Psoas muscle (tissue), 8 donors: ENCODE data around the gene PHPT1. TPM values are rescaled to one million over a fixed set of nuclear protein-coding genes. Genes with fewer than 3 reads are reported as not detected.

Experiments used
- ATAC-seq, 4 donors: fragments of 200-7000 bp; cut with Tn5 transposase; one replicate each; pipeline ENCODE4 v1.9.1; 2020; ENCODE audit warnings: moderate library complexity in 3 of 4, mild to moderate bottlenecking in 2 of 4
- DNase-seq, 2 donors: peaks; one replicate each; pipeline ENCODE4 v3.0.0-alpha.2; 2020
- H3K27ac ChIP-seq: fragments of 200-600 bp; one replicate; pipeline ENCODE4 v1.8.0; 2022
- H3K27me3 ChIP-seq, 3 donors: fragments of 200-600 bp in 1 of 3; one replicate each; pipeline versions ENCODE4 v1.6.1 to v1.8.0; 2013 to 2022; ENCODE audit warnings: low read length in 2 of 3, mild to moderate bottlenecking in 2 of 3, moderate library complexity in 1 of 3; ENCODE audit not compliant: insufficient read depth in 3 of 3
- H3K36me3 ChIP-seq, 2 donors: fragments of 200-600 bp in 1 of 2; one replicate each; pipeline versions ENCODE4 v1.6.1 to v1.8.0; 2013 to 2022; ENCODE audit warnings: low read depth in 1 of 2, mild to moderate bottlenecking in 1 of 2, moderate library complexity in 1 of 2; ENCODE audit not compliant: insufficient read depth in 1 of 2
- H3K4me1 ChIP-seq: fragments of 200-600 bp; one replicate; pipeline ENCODE4 v1.8.0; 2022
- H3K4me3 ChIP-seq: fragments of 200-600 bp; one replicate; pipeline ENCODE4 v1.8.0; 2022; ENCODE audit warnings: mild to moderate bottlenecking
- H3K9me3 ChIP-seq: fragments of 200-600 bp; one replicate; pipeline ENCODE4 v1.8.0; 2022
- CTCF ChIP-seq: fragments of 200-600 bp; IDR thresholded peaks from one replicate; pipeline ENCODE4 v1.8.0; 2022; ENCODE audit warnings: antibody characterized with exemption
- WGBS, 3 donors: extraction: QIAGEN DNeasy Blood & Tissue Kit; methylation state at CpG; one replicate each; pipeline versions ENCODE4 v1.1.6 to v1.1.7; 2013; 5-methylcytosine and 5-hydroxymethylcytosine counted together
- intact Hi-C, 2 donors: fragments of 100-400 bp; cut with DNase I; formaldehyde crosslinking; loops; one replicate each; pipeline versions ENCODE4 v1.11.0 to v1.14.2; 2022
- polyA plus RNA-seq, 3 donors: library from polyadenylated mRNA; stranded (reverse); fragments of 200-250 nt; gene quantifications; one replicate each; pipeline ENCODE4 v1.2.3, GENCODE V29; 2013
- total RNA-seq, 4 donors: library from RNA; stranded (reverse); fragmentation: NEBNext Ultra II Directional in 2 of 4; extraction: Animal tissue kit (Norgen Biotek cat#: 25700) in 2 of 4; gene quantifications; one replicate each; pipeline versions ENCODE4 v1.2.1 to v1.2.4, GENCODE V29; 2021 to 2023
- donor health status: healthy with polysubstance abuse.
- donor health status: DM: no; HTN: no; CAD: no; lungs with moderate emphysema.
- donor health status: Bipolar disorder and iron deficiency.
- donor health status: healthy.
- donor health status: DM: yes; HTN: yes; CAD: no.
- donor health status: DM: no; HTN: no; CAD: no.
- donor health status: DM: no; HTN: no; CAD: no.
- donor health status: DM: yes; HTN: yes; CAD: no.

PHPT1 gene
- total and polyA plus RNA-seq, 7 donors: 154 to 295 (median 228) TPM

GRCh38 chr9:136826703-136827582, 22.3 kb upstream of the PHPT1 start:
- no peak for ATAC-seq
- Histone ChIP-seq H3K4me1 (no peaks in the 10 kb centered on the region), H3K27ac (no peak overlapping the region), H3K4me3 (no peak overlapping the region), H3K27me3 (no peaks in the 10 kb centered on the region), H3K36me3 (peaks cover 0 to 85% of the 10 kb centered on the region in 2 donors), H3K9me3 (no peaks in the 10 kb centered on the region)
- DNase-seq: peak in 1 of 2 donors; percentile 51
- intact Hi-C loops: no loop called here
- WGBS, 3 donors: 88 to 90% (median 89%) methylated on average over 23 to 24 of the region's 24 CpGs
- TF ChIP-seq CTCF: no peak

- ATAC-seq (no peak), DNase-seq (no peak)
- no peak overlapping the region for H3K4me3 ChIP-seq
- no peaks in the 10 kb centered on the region for H3K4me1 ChIP-seq
- no peaks in the 10 kb centered on the region for H3K27me3 ChIP-seq
- no peak for TF ChIP-seq CTCF
- no peak overlapping the region for H3K27ac ChIP-seq
- intact Hi-C loops: no loop called here
- peaks cover 0 to 91% of the 10 kb centered on the region in 2 donors for H3K36me3 ChIP-seq
- H3K9me3 ChIP-seq: no peaks in the 10 kb centered on the region
- WGBS, 3 donors: 92 to 94% (median 93%) methylated on average over 13 to 14 of the region's 14 CpGs
These were observed 21.3 kb upstream of the PHPT1 start for GRCh38 chr9:136827794-136828473.

GRCh38 chr9:136828474-136829140, 20.6 kb upstream of the PHPT1 start:
- no peak overlapping the region for H3K27ac ChIP-seq
- H3K36me3 ChIP-seq: peaks cover 0 to 87% of the 10 kb centered on the region in 2 donors
- H3K4me3 ChIP-seq: no peak overlapping the region
- WGBS, 3 donors: 94 to 95% (median 94%) methylated on average over 30 to 31 of the region's 31 CpGs
- H3K9me3 ChIP-seq: no peaks in the 10 kb centered on the region
- H3K4me1 ChIP-seq: no peaks in the 10 kb centered on the region
- no peak for ATAC-seq
- intact Hi-C loops: no loop called here
- H3K27me3 ChIP-seq: no peaks in the 10 kb centered on the region
- no peak for DNase-seq
- TF ChIP-seq CTCF: no peak

GRCh38 chr9:136829412-136829811, 19.8 kb upstream of the PHPT1 start:
- DNase-seq (no peak), ATAC-seq (no peak)
- H3K27me3 ChIP-seq: no peaks in the 10 kb centered on the region
- H3K4me1 ChIP-seq: no peaks in the 10 kb centered on the region
- intact Hi-C loops: no loop called here
- TF ChIP-seq CTCF: no peak
- no peaks in the 10 kb centered on the region for H3K9me3 ChIP-seq
- no peak overlapping the region for H3K4me3 ChIP-seq
- no peak overlapping the region for H3K27ac ChIP-seq
- WGBS, 3 donors: 87 to 91% (median 90%) methylated on average over 14 of the region's 14 CpGs
- H3K36me3 ChIP-seq: peaks cover 0 to 87% of the 10 kb centered on the region in 2 donors
